Esophagus muscularis mucosa (tissue), 3 donors: ENCODE measurements around the gene TFB1M.

ENCODE experiments used
- POLR2AphosphoS5 ChIP-seq, 2 donors: sonication (generic); formaldehyde crosslinking; IDR thresholded peaks; one replicate each; pipeline ENCODE4 v1.6.1; 2017; ENCODE audit warnings: antibody characterized with exemption in 2 of 2
- TF ChIP-seq, protein P1 (sequence below), 3 experiments: fragments of 200-600 bp in 2 of 3; fragments of 450-650 bp in 1 of 3; sonication (generic) in 2 of 3; IDR thresholded peaks; one replicate each; pipeline ENCODE4 v1.5.1; 2017 to 2019; ENCODE audit warnings: antibody characterized with exemption in 3 of 3, mild to moderate bottlenecking in 2 of 3, moderate library complexity in 1 of 3

DNA sequence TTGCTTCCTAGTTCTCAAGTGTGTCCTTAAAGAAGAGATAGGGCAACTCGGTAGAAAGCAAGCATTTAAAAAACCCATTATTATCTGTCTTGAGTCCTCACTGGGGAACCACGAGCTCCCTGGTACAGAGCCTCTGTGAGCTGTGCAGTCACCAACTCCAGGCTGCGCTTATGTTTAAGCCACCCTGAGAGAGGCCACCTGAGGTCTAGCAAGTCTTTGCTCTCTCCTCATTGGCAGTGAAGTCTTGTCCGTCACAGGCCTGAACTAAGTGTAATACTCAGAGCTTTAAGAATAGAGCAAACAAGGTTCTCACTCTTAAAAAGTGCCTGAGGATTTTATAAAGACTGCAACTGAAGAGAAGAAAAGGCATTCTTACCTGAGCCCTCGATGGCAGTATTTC lies 54.4 kb downstream of the TFB1M start:
- TF ChIP-seq, protein P1, sequence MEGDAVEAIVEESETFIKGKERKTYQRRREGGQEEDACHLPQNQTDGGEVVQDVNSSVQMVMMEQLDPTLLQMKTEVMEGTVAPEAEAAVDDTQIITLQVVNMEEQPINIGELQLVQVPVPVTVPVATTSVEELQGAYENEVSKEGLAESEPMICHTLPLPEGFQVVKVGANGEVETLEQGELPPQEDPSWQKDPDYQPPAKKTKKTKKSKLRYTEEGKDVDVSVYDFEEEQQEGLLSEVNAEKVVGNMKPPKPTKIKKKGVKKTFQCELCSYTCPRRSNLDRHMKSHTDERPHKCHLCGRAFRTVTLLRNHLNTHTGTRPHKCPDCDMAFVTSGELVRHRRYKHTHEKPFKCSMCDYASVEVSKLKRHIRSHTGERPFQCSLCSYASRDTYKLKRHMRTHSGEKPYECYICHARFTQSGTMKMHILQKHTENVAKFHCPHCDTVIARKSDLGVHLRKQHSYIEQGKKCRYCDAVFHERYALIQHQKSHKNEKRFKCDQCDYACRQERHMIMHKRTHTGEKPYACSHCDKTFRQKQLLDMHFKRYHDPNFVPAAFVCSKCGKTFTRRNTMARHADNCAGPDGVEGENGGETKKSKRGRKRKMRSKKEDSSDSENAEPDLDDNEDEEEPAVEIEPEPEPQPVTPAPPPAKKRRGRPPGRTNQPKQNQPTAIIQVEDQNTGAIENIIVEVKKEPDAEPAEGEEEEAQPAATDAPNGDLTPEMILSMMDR (IDR thresholded peaks at IDR 0.05) = no peak
- no peak for TF ChIP-seq POLR2AphosphoS5 (IDR thresholded peaks at IDR 0.05)
